Fibroblast of villous mesenchyme (primary cell): ENCODE measurements around the gene DNAH12. TPM values are rescaled to one million over a fixed set of nuclear protein-coding genes. Genes with fewer than 3 reads are reported as not detected.
A peak's percentile ranks its signal among the peaks of the same experiment; 100 is the strongest.
"Not testable (repeated sequence)": the region's sequence is repeated elsewhere in the genome, so short reads cannot be mapped to it uniquely, and the experiment has no call there.

Experiments
- DNase-seq: peaks from one replicate; pipeline ENCODE4 v3.0.0-alpha.2; 2010; ENCODE audit warnings: low read depth
- H3K4me3 ChIP-seq: 2 replicates; pipeline ENCODE4 v1.5.1; 2011; ENCODE audit warnings: low read depth, mild to moderate bottlenecking, low read length
- CTCF ChIP-seq: IDR thresholded peaks from 2 replicates; pipeline ENCODE4 v1.5.1; 2012; ENCODE audit warnings: low read depth, mild to moderate bottlenecking, low read length; ENCODE audit not compliant: insufficient read depth
- total RNA-seq: library from RNA; depleted of rRNA; stranded (reverse); fragments of >200 nt; gene quantifications from 2 replicates; pipeline ENCODE4 v1.2.3, GENCODE V29; 2012

The DNAH12 gene
- total RNA-seq, 1 donor: under 0.01 TPM

GRCh38 chr3:57389271-57389670 is 154.9 kb downstream of the DNAH12 start:
- H3K4me3 ChIP-seq: no peak overlapping the region
- no peak for TF ChIP-seq CTCF
- DNase-seq: no peak

- no peak for DNase-seq
- H3K4me3 ChIP-seq: no peak overlapping the region
- TF ChIP-seq CTCF: no peak
Observed at GRCh38 chr3:57386307-57386706, 157.8 kb downstream of the DNAH12 start.

- DNase-seq: no peak
- no peak overlapping the region for H3K4me3 ChIP-seq
- no peak for TF ChIP-seq CTCF
Observed at GRCh38 chr3:57385498-57385897, 158.6 kb downstream of the DNAH12 start.

GRCh38 chr3:57383838-57384237 is 160.3 kb downstream of the DNAH12 start:
- H3K4me3 ChIP-seq: no peak overlapping the region
- no peak for TF ChIP-seq CTCF
- no peak for DNase-seq

GRCh38 chr3:57383406-57383805 is 160.7 kb downstream of the DNAH12 start:
- no peak for DNase-seq
- H3K4me3 ChIP-seq: no peak overlapping the region
- TF ChIP-seq CTCF: no peak

GRCh38 chr3:57382933-57383332 is 161.2 kb downstream of the DNAH12 start:
- no peak for TF ChIP-seq CTCF
- H3K4me3 ChIP-seq: no peak overlapping the region
- DNase-seq: no peak

- TF ChIP-seq CTCF: no peak
- DNase-seq: peak; percentile 30
- H3K4me3 ChIP-seq: no peak overlapping the region
Observed at GRCh38 chr3:57370341-57370740, 173.8 kb downstream of the DNAH12 start.

- not testable (repeated sequence) for H3K4me3 ChIP-seq, DNase-seq
Observed at GRCh38 chr3:57365089-57365488, 179.1 kb downstream of the DNAH12 start.

- not testable (repeated sequence) for DNase-seq, H3K4me3 ChIP-seq
Observed at GRCh38 chr3:57356275-57356674, 187.9 kb downstream of the DNAH12 start.
